IMR-90 (cell line): ENCODE data around the gene APCDD1L. TPM values are rescaled to one million over a fixed set of nuclear protein-coding genes. Genes with fewer than 3 reads are reported as not detected.

Source experiments
- ATAC-seq: fragments of 200-7000 bp; cut with Tn5 transposase; 2 replicates; pipeline ENCODE4 v1.9.1; 2020; ENCODE audit warnings: low read depth, mild to moderate bottlenecking, moderate library complexity
- BruUV-seq: library from RNA; stranded (reverse); fragments of 400-500 nt; replicated peaks from 2 replicates; lab custom pipeline; 2021; lab: Mats Ljungman, UMichigan
- CTCF ChIA-PET: fragments of 300-600 bp; formaldehyde crosslinking; extraction: SDS; loops from one replicate; lab custom pipeline; 2021; ENCODE audit warnings: antibody characterized with exemption; lab: Yijun Ruan, JAX
- POLR2A ChIA-PET: fragments of 300-600 bp; sonication (Branson Sonifier 250); formaldehyde crosslinking; loops from one replicate; lab custom pipeline; 2022; ENCODE audit warnings: antibody characterized with exemption; ENCODE audit not compliant: unreplicated experiment; lab: Charles Lee
- DNase-seq: peaks from one replicate; pipeline ENCODE4 v3.0.0; 2013
- H2AFZ ChIP-seq: replicated peaks from 2 replicates; pipeline ENCODE3; 2013; ENCODE audit warnings: low read length, mild to moderate bottlenecking; ENCODE audit not compliant: poor library complexity
- H2AK5ac ChIP-seq: 2 replicates; pipeline ENCODE4 v1.6.1; 2013; ENCODE audit warnings: low read depth, low read length, inconsistent platforms
- H2AK9ac ChIP-seq: replicated peaks from 2 replicates; pipeline ENCODE3; 2013; ENCODE audit warnings: mild to moderate bottlenecking, low read depth, low read length, moderate library complexity; ENCODE audit not compliant: poor library complexity
- H2BK120ac ChIP-seq: 2 replicates; pipeline ENCODE4 v1.6.1; 2013; ENCODE audit warnings: low read depth, low read length, inconsistent platforms
- H2BK15ac ChIP-seq: 3 replicates; pipeline ENCODE4 v1.6.1; 2013; ENCODE audit warnings: low read depth, low read length, inconsistent platforms
- H2BK20ac ChIP-seq: 2 replicates; pipeline ENCODE4 v1.6.1; 2013; ENCODE audit warnings: low read depth, mild to moderate bottlenecking, inconsistent platforms, low read length, moderate library complexity
- H2BK5ac ChIP-seq: 2 replicates; pipeline ENCODE4 v1.6.1; 2013; ENCODE audit warnings: mild to moderate bottlenecking, low read depth, low read length, inconsistent platforms; ENCODE audit not compliant: poor library complexity, severe bottlenecking
- H3K14ac ChIP-seq: replicated peaks from 2 replicates; pipeline ENCODE4 v1.6.1; 2013; ENCODE audit warnings: low read depth, low read length, inconsistent platforms
- H3K18ac ChIP-seq: 2 replicates; pipeline ENCODE4 v1.6.1; 2013; ENCODE audit warnings: low read depth, low read length, control low read depth
- H3K23ac ChIP-seq: 2 replicates; pipeline ENCODE4 v1.6.1; 2013; ENCODE audit warnings: low read depth, low read length, inconsistent platforms
- H3K27ac ChIP-seq: 2 replicates; pipeline ENCODE4 v1.5.1; 2013; ENCODE audit warnings: mild to moderate bottlenecking, control low read depth, low read length; ENCODE audit not compliant: insufficient read depth
- H3K27me3 ChIP-seq: 2 replicates; pipeline ENCODE4 v1.6.1; 2013; ENCODE audit warnings: low read length; ENCODE audit not compliant: control insufficient read depth, insufficient read depth
- H3K36me3 ChIP-seq: 2 replicates; pipeline ENCODE4 v1.6.1; 2013; ENCODE audit warnings: low read length, mixed read lengths; ENCODE audit not compliant: control insufficient read depth, insufficient read depth
- H3K4ac ChIP-seq: 2 replicates; pipeline ENCODE4 v1.6.1; 2013; ENCODE audit warnings: low read depth, low read length, inconsistent platforms
- H3K4me1 ChIP-seq: 2 replicates; pipeline ENCODE4 v1.6.1; 2013; ENCODE audit warnings: low read length, mixed read lengths; ENCODE audit not compliant: control insufficient read depth, insufficient read depth
- H3K4me2 ChIP-seq: 2 replicates; pipeline ENCODE4 v1.6.1; 2013; ENCODE audit warnings: low read depth, mild to moderate bottlenecking, control low read depth, low read length, moderate library complexity
- H3K4me3 ChIP-seq: 2 replicates; pipeline ENCODE4 v1.5.1; 2013; ENCODE audit warnings: low read depth, mild to moderate bottlenecking, control low read depth, low read length, moderate library complexity; ENCODE audit not compliant: insufficient read depth
- H3K56ac ChIP-seq: 2 replicates; pipeline ENCODE4 v1.6.1; 2013; ENCODE audit warnings: low read length, inconsistent platforms; ENCODE audit not compliant: insufficient read depth; ENCODE audit errors: extremely low read depth
- H3K79me1 ChIP-seq, 2 experiments: 2 replicates each; pipeline ENCODE4 v1.6.1; 2013; ENCODE audit warnings: low read length in 2 of 2, inconsistent platforms in 1 of 2, low read depth in 1 of 2
- H3K9ac ChIP-seq: 2 replicates; pipeline ENCODE4 v1.6.1; 2013; ENCODE audit warnings: low read depth, low read length, control low read depth
- H3K9me1 ChIP-seq: 2 replicates; pipeline ENCODE4 v1.6.1; 2013; ENCODE audit warnings: low read length, inconsistent platforms; ENCODE audit not compliant: insufficient read depth
- H3K9me3 ChIP-seq: 2 replicates; pipeline ENCODE4 v1.6.1; 2013; ENCODE audit warnings: low read length; ENCODE audit not compliant: control insufficient read depth, insufficient read depth
- H4K20me1 ChIP-seq: 2 replicates; pipeline ENCODE4 v1.6.1; 2013; ENCODE audit warnings: low read length, inconsistent platforms; ENCODE audit not compliant: insufficient read depth
- H4K5ac ChIP-seq: 2 replicates; pipeline ENCODE4 v1.6.1; 2013; ENCODE audit warnings: mild to moderate bottlenecking, low read depth, low read length, control low read depth
- H4K8ac ChIP-seq, 2 experiments: 2 replicates each; pipeline ENCODE4 v1.6.1; 2013; ENCODE audit warnings: low read depth in 2 of 2, low read length in 2 of 2, control low read depth in 1 of 2, inconsistent platforms in 1 of 2
- H4K91ac ChIP-seq: 2 replicates; pipeline ENCODE4 v1.6.1; 2013; ENCODE audit warnings: low read depth, low read length, inconsistent platforms; ENCODE audit not compliant: insufficient read depth
- CEBPB ChIP-seq: IDR thresholded peaks from 2 replicates; pipeline ENCODE4 v1.6.1; 2012; ENCODE audit warnings: low read depth, low read length, improper control_type of control experiment
- CHD1 ChIP-seq: IDR thresholded peaks from 2 replicates; pipeline ENCODE4 v1.6.1; 2012; ENCODE audit warnings: low read depth, low read length, improper control_type of control experiment
- WGBS, 2 experiments: methylation state at CpG; one replicate each; pipeline versions ENCODE4 v1.1.5 to v1.1.7; 2013; ENCODE audit warnings: missing lambda C conversion rate in 2 of 2; ENCODE audit not compliant: insufficient read length in 1 of 2; ENCODE audit errors: extremely low coverage in 2 of 2; 5-methylcytosine and 5-hydroxymethylcytosine counted together
- dilution Hi-C: fragments of 300-500 bp; cut with HindIII; formaldehyde crosslinking; loops from one replicate; pipeline ENCODE4 v1.14.3; 2018; ENCODE audit warnings: low sequenced_read_pairs; ENCODE audit not compliant: unreplicated experiment
- in situ Hi-C: fragments of 300-500 bp; cut with MboI; formaldehyde crosslinking; loops from 3 replicates; pipeline ENCODE4 v1.14.3; 2019; ENCODE audit warnings: low sequenced_read_pairs, inconsistent platforms, mixed read lengths
- intact Hi-C: fragments of 100-400 bp; cut with micrococcal nuclease; formaldehyde crosslinking; loops from 2 replicates; pipeline ENCODE4 v1.10.0; 2022
- polyA plus RNA-seq, 3 experiments: library from polyadenylated mRNA; depleted of rRNA; stranded (reverse); fragments of >200 nt; gene quantifications; 2 replicates each; pipeline ENCODE4 v1.2.3, GENCODE V29; 2012; ENCODE audit warnings: low replicate concordance in 1 of 3
- total RNA-seq: library from RNA; depleted of rRNA; stranded (reverse); fragments of >200 nt; gene quantifications from 2 replicates; pipeline ENCODE4 v1.2.3, GENCODE V29; 2012

Gene APCDD1L
- total and polyA plus RNA-seq, 2 of the 4 experiments (the other 2 are of a cell fraction) = 2.5 to 18.3 TPM

DNA sequence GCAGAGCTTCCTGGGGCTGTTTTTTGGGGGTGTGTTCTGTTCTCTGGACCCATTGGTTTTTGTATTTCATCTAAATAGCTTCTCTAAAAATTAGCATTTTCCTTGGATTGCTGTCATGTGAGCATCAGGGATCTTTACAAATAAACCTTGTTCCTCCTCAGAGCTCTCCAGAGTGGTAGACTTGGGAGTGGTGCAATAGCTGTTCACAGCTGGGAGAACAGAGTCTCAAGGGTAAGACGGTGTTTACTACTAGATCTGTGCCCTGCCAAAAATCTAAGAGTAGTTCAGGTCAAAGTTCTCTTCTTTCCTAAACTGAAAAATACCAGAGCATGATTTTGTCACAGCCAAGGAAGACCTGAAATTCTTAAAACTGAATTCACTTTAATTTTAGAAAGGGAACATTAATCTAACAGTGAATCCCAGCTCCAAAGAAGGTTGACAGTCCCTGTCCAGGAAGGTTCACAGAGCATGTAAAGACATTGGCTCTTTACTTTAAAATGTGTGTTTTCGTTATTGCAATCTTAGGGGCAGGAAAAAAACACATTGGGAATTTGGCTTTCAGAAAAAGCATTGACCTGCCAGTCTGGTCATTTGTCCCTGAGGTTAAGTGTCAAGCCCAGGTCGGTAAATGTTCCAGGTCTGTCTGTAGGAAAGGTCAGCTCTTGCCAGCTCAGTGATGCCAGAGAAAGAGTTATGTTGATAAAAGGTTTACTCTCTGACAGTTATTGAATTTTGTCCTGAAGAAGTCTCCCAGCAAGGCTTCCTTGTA lies 82.8 kb downstream of the APCDD1L start:
- H3K9me1 ChIP-seq = peaks cover 34% of the 10 kb centered on the region
- H4K8ac ChIP-seq = no peak overlapping the region
- no peak overlapping the region for H3K56ac ChIP-seq
- H2BK5ac ChIP-seq = no peak overlapping the region
- H2AK9ac ChIP-seq = no peak overlapping the region
- H3K9ac ChIP-seq = no peak overlapping the region
- H3K23ac ChIP-seq = peak overlapping the region; percentile 54; the same call in 1 of the 2 replicates
- H3K18ac ChIP-seq = peak overlapping the region; percentile 33; the same call in 1 of the 2 replicates
- peaks cover 21% of the 10 kb centered on the region for H3K4me1 ChIP-seq
- ChIA-PET CTCF (interaction anchor here (1.0 kb wide), 2 partner anchors 11 to 199 kb away, joined by 3 read pairs; no protein-coding TSS in a partner anchor), POLR2A (interaction anchor here (0.7 kb wide), 1 partner anchor 220 kb away, joined by 6 read pairs; no protein-coding TSS in a partner anchor)
- H2AK5ac ChIP-seq = no peak overlapping the region
- H3K27ac ChIP-seq = peak overlapping the region; percentile 64; the same call in 1 of the 2 replicates
- WGBS, 2 experiments = 100% methylated on average over 1 of the region's 3 CpGs; no CpG with 5 or more reads in 1 of the 2 experiments
- H3K4me3 ChIP-seq = no peak overlapping the region
- TF ChIP-seq CEBPB = peak; percentile 62
- TF ChIP-seq CHD1 = no peak
- H3K14ac ChIP-seq = 0 out of 2 replicates have a peak overlapping the region, but pooled peaks have one; percentile 10
- no peak overlapping the region; the same call in 1 of the 2 replicates for H3K4ac ChIP-seq
- H4K5ac ChIP-seq = 0 out of 2 replicates have a peak overlapping the region, but pooled peaks have one; percentile 15
- H2BK20ac ChIP-seq = no peak overlapping the region
- dilution Hi-C loops = no loop called here
- H3K27me3 ChIP-seq = no peaks in the 10 kb centered on the region
- peak overlapping the region; percentile 21; the same call in 1 of the 2 replicates for H3K4me2 ChIP-seq
- no peak overlapping the region for H2BK15ac ChIP-seq
- intact Hi-C loops = loop anchor here (5.0 kb wide), 1 partner anchor 195 kb away; no protein-coding TSS in a partner anchor
- peaks cover 58 to 89% of the 10 kb centered on the region in 2 experiments for H3K79me1 ChIP-seq
- H4K91ac ChIP-seq = no peak overlapping the region
- H3K36me3 ChIP-seq = peaks cover 6% of the 10 kb centered on the region; the same call in 1 of the 2 replicates
- no peak overlapping the region for H2BK120ac ChIP-seq
- H2AFZ ChIP-seq = no peak overlapping the region
- H4K20me1 ChIP-seq = peaks cover 60% of the 10 kb centered on the region
- ATAC-seq (peak; percentile 71), DNase-seq (peak; percentile 69)
- no TSS peak for BruUV-seq
- no peaks in the 10 kb centered on the region for H3K9me3 ChIP-seq
- in situ Hi-C loops = loop anchor here (10.0 kb wide), 1 partner anchor 198 kb away; no protein-coding TSS in a partner anchor
